H9 (cell line): ENCODE results near the gene IGF1R. TPM values are rescaled to one million over a fixed set of nuclear protein-coding genes. Genes with fewer than 3 reads are reported as not detected.

Experiments used
- DNase-seq: peaks from one replicate; pipeline ENCODE4 v3.0.0-alpha.2; 2017
- H2AFZ ChIP-seq: one replicate; pipeline ENCODE4 v1.6.1; 2013; ENCODE audit warnings: mild to moderate bottlenecking, low read length, control low read depth, moderate library complexity
- H2AK5ac ChIP-seq: 2 replicates; pipeline ENCODE4 v1.6.1; 2013; ENCODE audit warnings: low read length, control low read depth, mixed read lengths; ENCODE audit not compliant: insufficient read length
- H2BK120ac ChIP-seq: one replicate; pipeline ENCODE4 v1.6.1; 2013; ENCODE audit warnings: low read depth, mild to moderate bottlenecking, low read length, control low read depth, inconsistent platforms; ENCODE audit not compliant: poor library complexity, severe bottlenecking
- H2BK12ac ChIP-seq: 2 replicates; pipeline ENCODE4 v1.6.1; 2013; ENCODE audit warnings: low read length, control low read depth, mixed read lengths, low read depth; ENCODE audit not compliant: insufficient read length
- H2BK15ac ChIP-seq: 2 replicates; pipeline ENCODE4 v1.6.1; 2013; ENCODE audit warnings: low read depth, low read length, control low read depth
- H2BK20ac ChIP-seq: one replicate; pipeline ENCODE4 v1.6.1; 2013; ENCODE audit warnings: low read depth, mild to moderate bottlenecking, low read length, control low read depth, inconsistent platforms; ENCODE audit not compliant: poor library complexity, severe bottlenecking
- H2BK5ac ChIP-seq: 2 replicates; pipeline ENCODE4 v1.6.1; 2013; ENCODE audit warnings: low read length, control low read depth, mixed read lengths; ENCODE audit not compliant: insufficient read length
- H3K14ac ChIP-seq: 2 replicates; pipeline ENCODE4 v1.6.1; 2013; ENCODE audit warnings: low read length, control low read depth; ENCODE audit not compliant: insufficient read depth
- H3K18ac ChIP-seq: 2 replicates; pipeline ENCODE4 v1.6.1; 2013; ENCODE audit warnings: low read depth, mild to moderate bottlenecking, mixed read lengths, low read length, control low read depth; ENCODE audit not compliant: insufficient read length
- H3K23ac ChIP-seq: 2 replicates; pipeline ENCODE4 v1.6.1; 2013; ENCODE audit warnings: low read length, control low read depth, mixed read lengths, low read depth; ENCODE audit not compliant: insufficient read length
- H3K23me2 ChIP-seq: 2 replicates; pipeline ENCODE4 v1.6.1; 2013; ENCODE audit warnings: low read depth, mild to moderate bottlenecking, mixed read lengths, low read length, control low read depth; ENCODE audit not compliant: insufficient read length, poor library complexity, severe bottlenecking
- H3K27ac ChIP-seq: 2 replicates; pipeline ENCODE4 v1.5.1; 2013; ENCODE audit warnings: low read length, control low read depth, mixed read lengths, low read depth; ENCODE audit not compliant: insufficient read length
- H3K27me3 ChIP-seq: 2 replicates; pipeline ENCODE4 v1.6.1; 2013; ENCODE audit warnings: low read length, control low read depth, inconsistent platforms; ENCODE audit not compliant: insufficient read depth
- H3K4ac ChIP-seq: 2 replicates; pipeline ENCODE4 v1.6.1; 2013; ENCODE audit warnings: low read depth, mild to moderate bottlenecking, control low read depth, inconsistent platforms, low read length, moderate library complexity
- H3K4me1 ChIP-seq: 2 replicates; pipeline ENCODE4 v1.6.1; 2013; ENCODE audit warnings: low read length, control low read depth, inconsistent platforms; ENCODE audit not compliant: insufficient read depth
- H3K4me2 ChIP-seq: 2 replicates; pipeline ENCODE4 v1.6.1; 2013; ENCODE audit warnings: low read length, control low read depth, mixed read lengths; ENCODE audit not compliant: insufficient read length, insufficient read depth
- H3K56ac ChIP-seq: 2 replicates; pipeline ENCODE4 v1.6.1; 2013; ENCODE audit warnings: low read depth, mild to moderate bottlenecking, mixed read lengths, low read length, control low read depth; ENCODE audit not compliant: insufficient read length
- H3K79me1 ChIP-seq: 2 replicates; pipeline ENCODE4 v1.6.1; 2013; ENCODE audit warnings: low read depth, mild to moderate bottlenecking, moderate library complexity, low read length, control low read depth, inconsistent platforms; ENCODE audit not compliant: insufficient read depth, poor library complexity, severe bottlenecking
- H3K79me2 ChIP-seq: 2 replicates; pipeline ENCODE4 v1.6.1; 2013; ENCODE audit warnings: low read length, control low read depth, inconsistent platforms; ENCODE audit not compliant: insufficient read depth
- H3K9ac ChIP-seq: 2 replicates; pipeline ENCODE4 v1.6.1; 2013; ENCODE audit warnings: low read length, control low read depth, mixed read lengths; ENCODE audit not compliant: insufficient read length; ENCODE audit errors: extremely low read depth
- H3K9me3 ChIP-seq: one replicate; pipeline ENCODE4 v1.6.1; 2013; ENCODE audit warnings: low read depth, low read length, inconsistent platforms; ENCODE audit not compliant: control insufficient read depth
- H3T11ph ChIP-seq: one replicate; pipeline ENCODE4 v1.6.1; 2013; ENCODE audit warnings: mild to moderate bottlenecking, low read length, control low read depth, inconsistent platforms
- H4K20me1 ChIP-seq: one replicate; pipeline ENCODE4 v1.6.1; 2013; ENCODE audit not compliant: control insufficient read depth, insufficient read length, insufficient read depth
- H4K5ac ChIP-seq: 2 replicates; pipeline ENCODE4 v1.6.1; 2013; ENCODE audit warnings: low read depth, mild to moderate bottlenecking, mixed read lengths, low read length, control low read depth; ENCODE audit not compliant: insufficient read length
- H4K8ac ChIP-seq: replicated peaks from 2 replicates; pipeline ENCODE4 v1.6.1; 2013; ENCODE audit warnings: low read length, control low read depth, mixed read lengths, low read depth; ENCODE audit not compliant: insufficient read length
- H4K91ac ChIP-seq: 2 replicates; pipeline ENCODE4 v1.6.1; 2013; ENCODE audit warnings: low read depth, mild to moderate bottlenecking, moderate library complexity, mixed read lengths, low read length, control low read depth; ENCODE audit not compliant: insufficient read length
- H3K27ac Mint-ChIP-seq, 3 experiments: 2 replicates in 2 of 3; 3 replicates in 1 of 3; pipeline ENCODE4 v1.8.0; 2020 to 2021; ENCODE audit warnings: mixed read lengths in 3 of 3, mild to moderate bottlenecking in 1 of 3, moderate library complexity in 1 of 3
- H3K27me3 Mint-ChIP-seq: 2 replicates; pipeline ENCODE4 v1.8.0; 2021; ENCODE audit warnings: low read depth, mild to moderate bottlenecking, moderate library complexity, mixed read lengths
- H3K36me3 Mint-ChIP-seq, 3 experiments: 2 replicates in 2 of 3; 3 replicates in 1 of 3; pipeline ENCODE4 v1.8.0; 2020 to 2021; ENCODE audit warnings: low read depth in 3 of 3, mixed read lengths in 3 of 3; ENCODE audit not compliant: insufficient read depth in 1 of 3
- H3K4me1 Mint-ChIP-seq, 2 experiments: 2 replicates each; pipeline ENCODE4 v1.8.0; 2020; ENCODE audit warnings: mixed read lengths in 2 of 2
- H3K4me3 Mint-ChIP-seq, 2 experiments: 2 replicates in 1 of 2; 3 replicates in 1 of 2; pipeline ENCODE4 v1.8.0; 2020 to 2021; ENCODE audit warnings: mild to moderate bottlenecking in 2 of 2, mixed read lengths in 2 of 2, moderate library complexity in 1 of 2
- H3K9me3 Mint-ChIP-seq, 2 experiments: 2 replicates in 1 of 2; 3 replicates in 1 of 2; pipeline ENCODE4 v1.8.0; 2020; ENCODE audit warnings: mild to moderate bottlenecking in 2 of 2, mixed read lengths in 2 of 2, moderate library complexity in 1 of 2
- WGBS: extraction: QIAGEN DNeasy Blood & Tissue Kit; methylation state at CpG from one replicate; pipeline ENCODE4 v1.1.7; 2013; ENCODE audit warnings: missing lambda C conversion rate, low lambda C conversion rate, mixed read lengths; ENCODE audit not compliant: insufficient read length; ENCODE audit errors: extremely low coverage; 5-methylcytosine and 5-hydroxymethylcytosine counted together
- total RNA-seq: library from RNA; stranded (reverse); gene quantifications from 2 replicates; pipeline ENCODE4 v1.2.1, GENCODE V29; 2021
- TF ChIP-seq, protein P1 (sequence below): fragments of 200-600 bp; sonication (generic); conservative IDR thresholded peaks from 3 replicates; pipeline ENCODE4 v1.8.0; 2021; ENCODE audit warnings: antibody characterized with exemption, mild to moderate bottlenecking

Gene IGF1R
- total RNA-seq, 1 experiment from 2014 or later: 70.0 TPM

DNA sequence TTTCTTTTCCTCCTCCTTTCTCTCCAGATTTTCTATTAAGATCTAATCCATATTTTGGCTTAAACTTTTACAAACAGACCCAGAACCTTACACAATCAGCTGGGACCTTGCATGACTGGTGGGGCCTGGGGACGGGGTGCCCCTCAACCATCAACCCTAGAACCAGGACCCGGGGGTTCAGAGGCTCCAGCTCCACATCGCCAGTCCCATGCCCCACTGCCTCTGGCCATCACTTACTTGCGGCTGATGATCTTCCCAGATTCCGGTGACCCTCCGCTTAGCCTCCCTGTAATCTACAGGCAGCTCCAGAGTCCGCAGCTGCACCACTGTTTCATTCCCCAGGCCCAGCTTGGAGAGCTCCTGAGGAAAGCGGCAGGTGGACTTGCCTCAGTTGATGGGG is 322.5 kb downstream of the IGF1R start:
- H4K8ac ChIP-seq: no peak overlapping the region
- no peaks in the 10 kb centered on the region for H3K79me1 ChIP-seq
- no peaks in the 10 kb centered on the region for H3K9me3 Mint-ChIP-seq
- H3K4me1 ChIP-seq: no peaks in the 10 kb centered on the region
- no peak overlapping the region for H2BK120ac ChIP-seq
- H2AK5ac ChIP-seq: no peak overlapping the region
- TF ChIP-seq, protein P1, sequence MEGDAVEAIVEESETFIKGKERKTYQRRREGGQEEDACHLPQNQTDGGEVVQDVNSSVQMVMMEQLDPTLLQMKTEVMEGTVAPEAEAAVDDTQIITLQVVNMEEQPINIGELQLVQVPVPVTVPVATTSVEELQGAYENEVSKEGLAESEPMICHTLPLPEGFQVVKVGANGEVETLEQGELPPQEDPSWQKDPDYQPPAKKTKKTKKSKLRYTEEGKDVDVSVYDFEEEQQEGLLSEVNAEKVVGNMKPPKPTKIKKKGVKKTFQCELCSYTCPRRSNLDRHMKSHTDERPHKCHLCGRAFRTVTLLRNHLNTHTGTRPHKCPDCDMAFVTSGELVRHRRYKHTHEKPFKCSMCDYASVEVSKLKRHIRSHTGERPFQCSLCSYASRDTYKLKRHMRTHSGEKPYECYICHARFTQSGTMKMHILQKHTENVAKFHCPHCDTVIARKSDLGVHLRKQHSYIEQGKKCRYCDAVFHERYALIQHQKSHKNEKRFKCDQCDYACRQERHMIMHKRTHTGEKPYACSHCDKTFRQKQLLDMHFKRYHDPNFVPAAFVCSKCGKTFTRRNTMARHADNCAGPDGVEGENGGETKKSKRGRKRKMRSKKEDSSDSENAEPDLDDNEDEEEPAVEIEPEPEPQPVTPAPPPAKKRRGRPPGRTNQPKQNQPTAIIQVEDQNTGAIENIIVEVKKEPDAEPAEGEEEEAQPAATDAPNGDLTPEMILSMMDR: no peak
- no peak overlapping the region for H3K18ac ChIP-seq
- H3K27me3 Mint-ChIP-seq: no peaks in the 10 kb centered on the region; the same call in 1 of the 2 replicates
- no peak overlapping the region for H3K4me2 ChIP-seq
- H3K9me3 ChIP-seq: no peaks in the 10 kb centered on the region
- H3K9ac ChIP-seq: no peak overlapping the region
- no peak overlapping the region for H4K91ac ChIP-seq
- H3K27me3 ChIP-seq: no peaks in the 10 kb centered on the region; the same call in 1 of the 2 replicates
- H3K23ac ChIP-seq: no peak overlapping the region
- H3K56ac ChIP-seq: no peak overlapping the region
- H3K79me2 ChIP-seq: no peaks in the 10 kb centered on the region
- H4K5ac ChIP-seq: no peak overlapping the region
- no peak overlapping the region for H3K4ac ChIP-seq
- H3K27ac Mint-ChIP-seq: no peak overlapping the region
- no peaks in the 10 kb centered on the region for H4K20me1 ChIP-seq
- no peak overlapping the region for H2BK20ac ChIP-seq
- H3K23me2 ChIP-seq: no peaks in the 10 kb centered on the region
- no peaks in the 10 kb centered on the region for H3K36me3 Mint-ChIP-seq
- H2BK12ac ChIP-seq: no peak overlapping the region
- H2BK5ac ChIP-seq: no peak overlapping the region
- no peak overlapping the region for H3T11ph ChIP-seq
- no peak for DNase-seq
- no peak overlapping the region for H3K4me3 Mint-ChIP-seq
- no CpG with 5 or more reads among the region's 8 CpGs for WGBS
- H3K14ac ChIP-seq: no peak overlapping the region
- no peak overlapping the region for H3K27ac ChIP-seq
- no peak overlapping the region for H2BK15ac ChIP-seq
- no peak overlapping the region for H2AFZ ChIP-seq
- H3K4me1 Mint-ChIP-seq: no peaks in the 10 kb centered on the region; a peak in 1 of 4 replicates
